HepG2 (cell line): Measurements from ENCODE around the gene MYL6B. TPM values are rescaled to one million over a fixed set of nuclear protein-coding genes. Genes with fewer than 3 reads are reported as not detected.

Experiments used
- ARNT2 ChIP-seq: sonication (generic); formaldehyde crosslinking; IDR thresholded peaks from 2 replicates; pipeline ENCODE4 v1.8.0; 2022; ENCODE audit warnings: mild to moderate bottlenecking, low read depth, missing genetic modification reagents, moderate library complexity
- ELF3 ChIP-seq: IDR thresholded peaks from 2 replicates; pipeline ENCODE4 v1.6.1; 2016; ENCODE audit warnings: missing genetic modification reagents, missing compliant biosample characterization
- ETV6 ChIP-seq: sonication (generic); formaldehyde crosslinking; conservative IDR thresholded peaks from 2 replicates; pipeline ENCODE4 v1.4.0; 2020; ENCODE audit warnings: missing genetic modification reagents
- FOXO4 ChIP-seq: sonication (generic); formaldehyde crosslinking; conservative IDR thresholded peaks from 2 replicates; pipeline ENCODE4 v1.8.1; 2023; ENCODE audit warnings: missing genetic modification reagents
- GMEB2 ChIP-seq: IDR thresholded peaks from 2 replicates; pipeline ENCODE4 v1.6.1; 2016; ENCODE audit warnings: missing biosample characterization, missing genetic modification reagents, low read depth
- MAF1 ChIP-seq: sonication (generic); formaldehyde crosslinking; IDR thresholded peaks from 2 replicates; pipeline ENCODE4 v1.5.0; 2020; ENCODE audit warnings: missing genetic modification reagents, borderline replicate concordance
- MAX ChIP-seq: IDR thresholded peaks from 2 replicates; pipeline ENCODE4 v1.6.1; 2012; ENCODE audit warnings: inconsistent platforms
- NFATC3 ChIP-seq: sonication (generic); formaldehyde crosslinking; IDR thresholded peaks from 2 replicates; pipeline ENCODE4 v1.5.1; 2020; ENCODE audit warnings: mild to moderate bottlenecking, missing genetic modification reagents
- RFX1 ChIP-seq: fragments of 450-650 bp; IDR thresholded peaks from 2 replicates; pipeline ENCODE4 v1.6.1; 2017
- SPEN ChIP-seq: sonication (generic); formaldehyde crosslinking; IDR thresholded peaks from 2 replicates; pipeline ENCODE4 v1.5.1; 2020; ENCODE audit warnings: low read depth, mild to moderate bottlenecking, missing genetic modification reagents
- THAP11 ChIP-seq: IDR thresholded peaks from 2 replicates; pipeline ENCODE4 v1.6.1; 2016; ENCODE audit warnings: missing biosample characterization, missing genetic modification reagents
- ZBTB14 ChIP-seq: sonication (generic); formaldehyde crosslinking; IDR thresholded peaks from 2 replicates; pipeline ENCODE4 v1.4.0; 2020; ENCODE audit warnings: missing genetic modification reagents
- ZBTB2 ChIP-seq: sonication (generic); formaldehyde crosslinking; IDR thresholded peaks from 2 replicates; pipeline ENCODE4 v1.8.0; 2022; ENCODE audit warnings: low read depth, missing genetic modification reagents
- ZBTB7B ChIP-seq: sonication (generic); formaldehyde crosslinking; IDR thresholded peaks from 2 replicates; pipeline ENCODE4 v1.4.0; 2020; ENCODE audit warnings: missing genetic modification reagents
- ZFYVE20 ChIP-seq: sonication (generic); formaldehyde crosslinking; IDR thresholded peaks from 2 replicates; pipeline ENCODE4 v1.8.0; 2023; ENCODE audit warnings: low read depth, mild to moderate bottlenecking, moderate library complexity, missing genetic modification reagents, borderline replicate concordance
- ZNF17 ChIP-seq: sonication (generic); formaldehyde crosslinking; IDR thresholded peaks from 2 replicates; pipeline ENCODE4 v1.5.0; 2020; ENCODE audit warnings: mild to moderate bottlenecking, missing genetic modification reagents
- ZNF329 ChIP-seq: sonication (generic); formaldehyde crosslinking; IDR thresholded peaks from 2 replicates; pipeline ENCODE4 v1.9.0; 2021; ENCODE audit warnings: low read depth, mild to moderate bottlenecking, missing genetic modification reagents
- ZNF441 ChIP-seq: sonication (generic); formaldehyde crosslinking; IDR thresholded peaks from 2 replicates; pipeline ENCODE4 v1.7.0; 2021; ENCODE audit warnings: missing genetic modification reagents, borderline replicate concordance
- ZNF503 ChIP-seq: sonication (generic); formaldehyde crosslinking; IDR thresholded peaks from 2 replicates; pipeline ENCODE4 v1.4.0; 2020; ENCODE audit warnings: missing genetic modification reagents
- ZNF589 ChIP-seq: sonication (generic); formaldehyde crosslinking; conservative IDR thresholded peaks from 2 replicates; pipeline ENCODE4 v1.8.0; 2022; ENCODE audit warnings: mild to moderate bottlenecking, moderate library complexity, missing genetic modification reagents
- ZNF891 ChIP-seq: sonication (generic); formaldehyde crosslinking; IDR thresholded peaks from 2 replicates; pipeline ENCODE4 v1.5.0; 2020; ENCODE audit warnings: mild to moderate bottlenecking, missing genetic modification reagents
- polyA plus RNA-seq, 8 experiments: library from polyadenylated mRNA; depleted of rRNA in 3 of 8; stranded (reverse) in 7 of 8; unstranded in 1 of 8; fragments of >200 nt; fragmentation: Illumina TruSeq in 4 of 8; extraction: Trizol in 4 of 8; gene quantifications; 2 replicates each; pipeline versions ENCODE4 v1.2.1 to v1.2.3, GENCODE V29; 2011 to 2016; ENCODE audit warnings: low read depth in 4 of 8, missing spikeins in 1 of 8, mixed read lengths in 1 of 8; ENCODE audit not compliant: insufficient read depth in 1 of 8
- total RNA-seq, 5 experiments: library from RNA; depleted of rRNA; stranded (reverse); fragments of >200 nt; fragmentation: Illumina TruSeq; extraction: Trizol; gene quantifications; 2 replicates each; pipeline ENCODE4 v1.2.3, GENCODE V29; 2016; ENCODE audit warnings: low read depth in 1 of 5

Gene MYL6B
- total and polyA plus RNA-seq, 2 of the 13 experiments (the other 11 are each of a cell fraction or from before 2014, with no cell fraction given) = 75.7 to 88.7 TPM

- TF ChIP-seq ZBTB14 (CRISPR knock-in tag) = peak; percentile 81
- 0 out of 2 replicates have a peak, but pooled peaks have one; percentile 46 for TF ChIP-seq ZNF17 (CRISPR knock-in tag)
- peak; percentile 36; the same call in 1 of the 2 replicates for TF ChIP-seq ZNF589
- TF ChIP-seq ELF3 (CRISPR knock-in tag) = peak; percentile 92
- TF ChIP-seq GMEB2 (CRISPR knock-in tag) = peak; percentile 68; the same call in 1 of the 2 replicates
- TF ChIP-seq SPEN (CRISPR knock-in tag) = peak; percentile 93
- no peak for TF ChIP-seq RFX1
- TF ChIP-seq MAX = peak; percentile 96
- no peak; the same call in 1 of the 2 replicates for TF ChIP-seq ZNF503
- 0 out of 2 replicates have a peak, but pooled peaks have one; percentile 23 for TF ChIP-seq MAF1 (CRISPR knock-in tag)
- peak; percentile 31 for TF ChIP-seq ZBTB7B (CRISPR knock-in tag)
- TF ChIP-seq ZFYVE20 (CRISPR knock-in tag) = 0 out of 2 replicates have a peak, but pooled peaks have one; percentile 35
- 0 out of 2 replicates have a peak, but pooled peaks have one; percentile 94 for TF ChIP-seq FOXO4 (CRISPR knock-in tag)
- peak; percentile 96 for TF ChIP-seq ARNT2
- peak; percentile 66; the same call in 1 of the 2 replicates for TF ChIP-seq NFATC3 (CRISPR knock-in tag)
- peak; percentile 46; the same call in 1 of the 2 replicates for TF ChIP-seq ZNF891 (CRISPR knock-in tag)
- 0 out of 2 replicates have a peak, but pooled peaks have one; percentile 65 for TF ChIP-seq ZBTB2 (CRISPR knock-in tag)
- peak; percentile 99 for TF ChIP-seq THAP11 (CRISPR knock-in tag)
- TF ChIP-seq ZNF329 (CRISPR knock-in tag) = peak; percentile 74
- peak; percentile 73; the same call in 1 of the 2 replicates for TF ChIP-seq ETV6 (CRISPR knock-in tag)
- TF ChIP-seq ZNF441 (CRISPR knock-in tag) = peak; percentile 83
These were observed 48.1 kb upstream of the MYL6B start, which contains the start of gene PA2G4 (continued) for GRCh38 chr12:56104109-56104814.
